Right ventricle myocardium inferior (tissue), 1 donor: ENCODE data around the gene PIK3R5. TPM values are rescaled to one million over a fixed set of nuclear protein-coding genes. Genes with fewer than 3 reads are reported as not detected.
A peak's percentile ranks its signal among the peaks of the same experiment; 100 is the strongest.

Experiments used
- ATAC-seq: fragments of 200-7000 bp; cut with Tn5 transposase; one replicate; pipeline ENCODE4 v1.9.1; 2020; ENCODE audit warnings: mild to moderate bottlenecking, moderate library complexity
- DNase-seq: peaks from one replicate; pipeline ENCODE4 v3.0.0; 2021; ENCODE audit errors: missing footprints
- intact Hi-C: fragments of 100-400 bp; cut with DNase I; formaldehyde crosslinking; loops from one replicate; pipeline ENCODE4 v1.11.0; 2022
- total RNA-seq: library from RNA; stranded (reverse); fragmentation: NEBNext Ultra II Directional; extraction: Animal tissue kit (Norgen Biotek cat#: 25700); gene quantifications from one replicate; pipeline ENCODE4 v1.2.1, GENCODE V29; 2021
- donor health status: DM: no; HTN: yes; CAD: no; lungs with severe emphysema.

The PIK3R5 gene
- total RNA-seq, 1 donor from 2014 or later, result 2.8 TPM

DNA sequence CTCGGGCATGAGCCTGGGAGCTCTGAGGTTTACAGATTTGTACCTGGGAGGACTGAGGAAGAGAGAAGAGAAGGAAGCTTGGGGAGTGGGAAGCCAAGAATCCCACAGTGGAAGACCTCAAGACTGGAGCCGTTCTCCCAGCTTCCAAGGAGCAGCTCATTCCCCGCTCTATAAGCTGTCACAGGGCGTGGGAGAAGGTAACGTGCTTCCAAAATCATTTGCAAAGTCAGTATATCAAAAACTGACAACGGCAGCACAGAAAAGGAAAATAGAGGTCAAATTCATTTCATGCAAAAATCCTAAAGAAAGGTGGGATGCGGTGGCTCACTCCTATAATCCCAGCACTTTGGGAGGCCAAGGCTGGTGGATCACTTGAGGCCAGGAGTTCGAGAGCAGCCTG, 7.8 kb downstream of the PIK3R5 start:
- intact Hi-C loops, result no loop called here
- ATAC-seq (no peak), DNase-seq (no peak)

- DNase-seq, result no peak
- ATAC-seq, result no peak
- intact Hi-C loops, result no loop called here
Observed at GRCh38 chr17:8956465-8956902, 9.0 kb downstream of the PIK3R5 start.

GRCh38 chr17:8955021-8955959, 10.2 kb downstream of the PIK3R5 start:
- no peak for DNase-seq
- ATAC-seq, result peak; percentile 67
- intact Hi-C loops, result no loop called here

GRCh38 chr17:8954339-8954738, 11.2 kb downstream of the PIK3R5 start:
- DNase-seq, result peak; percentile 89
- intact Hi-C loops, result no loop called here
- peak; percentile 81 for ATAC-seq

- intact Hi-C loops, result no loop called here
- no peak for ATAC-seq
- DNase-seq, result no peak
Observed at GRCh38 chr17:8953156-8953885, 12.2 kb downstream of the PIK3R5 start.

DNA sequence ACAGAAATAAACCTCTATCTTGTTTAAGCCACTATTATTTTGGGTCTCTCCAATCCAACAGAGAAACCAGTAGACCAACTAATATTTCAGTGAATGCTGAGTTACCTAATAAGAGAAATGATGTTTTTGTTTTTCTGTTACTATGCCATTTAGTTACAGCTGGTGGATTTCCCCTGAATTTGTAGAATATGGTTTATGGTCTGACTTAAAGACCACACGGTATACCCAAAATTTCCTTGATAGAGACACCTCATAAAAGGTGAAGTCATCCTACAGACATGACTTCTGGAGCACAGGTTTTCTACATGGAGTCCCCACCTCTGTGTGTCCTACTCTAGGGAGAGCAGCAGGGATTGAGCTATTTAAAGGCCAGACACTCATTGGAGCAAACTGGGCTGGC, 13.3 kb downstream of the PIK3R5 start:
- intact Hi-C loops, result no loop called here
- no peak for ATAC-seq
- DNase-seq, result no peak

- intact Hi-C loops, result no loop called here
- DNase-seq, result no peak
- no peak for ATAC-seq
Observed at GRCh38 chr17:8951206-8951605, 14.3 kb downstream of the PIK3R5 start.

GRCh38 chr17:8949061-8949661, 16.3 kb downstream of the PIK3R5 start:
- peak; percentile 79 for ATAC-seq
- no peak for DNase-seq
- intact Hi-C loops, result no loop called here

DNA sequence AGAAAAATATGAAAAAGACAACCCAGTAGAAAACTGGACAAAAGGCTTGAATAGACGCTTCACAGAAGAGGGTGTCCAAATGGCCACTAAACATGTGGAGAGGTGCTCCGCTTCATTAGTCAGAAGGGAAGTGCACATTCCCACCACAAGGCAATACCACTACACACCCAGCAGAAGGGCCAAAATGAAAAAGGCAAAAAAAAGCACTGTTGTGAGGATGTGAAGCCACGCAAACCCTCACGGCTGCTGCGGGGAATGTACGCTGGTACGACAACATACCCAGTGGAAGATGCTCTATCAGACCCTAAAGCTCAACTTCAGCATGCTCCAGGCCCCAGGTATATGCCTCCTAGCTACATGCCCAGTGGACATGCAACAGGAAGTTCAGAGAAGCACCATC, 17.0 kb downstream of the PIK3R5 start:
- DNase-seq, result no peak
- intact Hi-C loops, result no loop called here
- no peak for ATAC-seq

- intact Hi-C loops, result no loop called here
- ATAC-seq, result no peak
- DNase-seq, result no peak
Observed at GRCh38 chr17:8947201-8947600, 18.3 kb downstream of the PIK3R5 start.

- DNase-seq, result no peak
- ATAC-seq, result no peak
- intact Hi-C loops, result no loop called here
Observed at GRCh38 chr17:8946476-8946875, 19.0 kb downstream of the PIK3R5 start.

- intact Hi-C loops, result no loop called here
- no peak for ATAC-seq
- DNase-seq, result no peak
Observed at GRCh38 chr17:8946071-8946470, 19.4 kb downstream of the PIK3R5 start.

- ATAC-seq, result no peak
- intact Hi-C loops, result no loop called here
- no peak for DNase-seq
Observed at GRCh38 chr17:8944748-8945147, 20.8 kb downstream of the PIK3R5 start.

- DNase-seq, result no peak
- intact Hi-C loops, result no loop called here
- no peak for ATAC-seq
Observed at GRCh38 chr17:8944083-8944482, 21.4 kb downstream of the PIK3R5 start.

- intact Hi-C loops, result no loop called here
- DNase-seq, result no peak
- ATAC-seq, result no peak
Observed at GRCh38 chr17:8941980-8942622, 23.4 kb downstream of the PIK3R5 start.

GRCh38 chr17:8941520-8941919, 24.0 kb downstream of the PIK3R5 start:
- ATAC-seq (no peak), DNase-seq (no peak)
- intact Hi-C loops, result no loop called here

DNA sequence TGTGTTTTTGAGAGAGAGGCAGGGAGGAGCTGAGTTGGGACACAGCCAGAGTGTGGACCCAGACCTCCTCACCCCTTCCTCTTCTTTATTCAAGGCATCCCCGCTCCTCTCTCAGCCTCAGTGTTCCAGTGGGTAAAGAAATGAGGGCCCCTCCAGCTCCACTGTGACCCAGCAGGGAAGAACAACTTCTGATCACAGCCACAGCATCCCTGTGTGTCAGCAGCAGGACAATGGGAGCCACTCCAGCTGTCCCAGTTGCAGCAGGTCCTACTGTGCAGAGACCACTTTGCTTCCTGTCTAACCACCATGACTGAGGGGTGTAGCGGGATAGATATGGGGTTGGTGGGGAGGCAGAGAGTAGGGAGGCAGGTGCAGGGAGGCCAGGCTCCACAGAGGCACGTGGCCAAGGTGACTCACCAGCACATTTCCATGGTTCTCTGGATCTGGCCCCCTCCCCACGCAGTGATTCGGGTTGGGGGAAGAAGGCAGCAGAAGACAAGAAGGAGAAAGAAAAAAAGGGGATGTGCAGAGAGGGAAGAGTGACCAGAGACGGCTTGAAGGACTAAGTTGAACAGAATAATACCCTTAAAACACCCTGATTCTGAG, 24.5 kb downstream of the PIK3R5 start:
- intact Hi-C loops, result no loop called here
- no peak for DNase-seq
- ATAC-seq, result no peak

DNA sequence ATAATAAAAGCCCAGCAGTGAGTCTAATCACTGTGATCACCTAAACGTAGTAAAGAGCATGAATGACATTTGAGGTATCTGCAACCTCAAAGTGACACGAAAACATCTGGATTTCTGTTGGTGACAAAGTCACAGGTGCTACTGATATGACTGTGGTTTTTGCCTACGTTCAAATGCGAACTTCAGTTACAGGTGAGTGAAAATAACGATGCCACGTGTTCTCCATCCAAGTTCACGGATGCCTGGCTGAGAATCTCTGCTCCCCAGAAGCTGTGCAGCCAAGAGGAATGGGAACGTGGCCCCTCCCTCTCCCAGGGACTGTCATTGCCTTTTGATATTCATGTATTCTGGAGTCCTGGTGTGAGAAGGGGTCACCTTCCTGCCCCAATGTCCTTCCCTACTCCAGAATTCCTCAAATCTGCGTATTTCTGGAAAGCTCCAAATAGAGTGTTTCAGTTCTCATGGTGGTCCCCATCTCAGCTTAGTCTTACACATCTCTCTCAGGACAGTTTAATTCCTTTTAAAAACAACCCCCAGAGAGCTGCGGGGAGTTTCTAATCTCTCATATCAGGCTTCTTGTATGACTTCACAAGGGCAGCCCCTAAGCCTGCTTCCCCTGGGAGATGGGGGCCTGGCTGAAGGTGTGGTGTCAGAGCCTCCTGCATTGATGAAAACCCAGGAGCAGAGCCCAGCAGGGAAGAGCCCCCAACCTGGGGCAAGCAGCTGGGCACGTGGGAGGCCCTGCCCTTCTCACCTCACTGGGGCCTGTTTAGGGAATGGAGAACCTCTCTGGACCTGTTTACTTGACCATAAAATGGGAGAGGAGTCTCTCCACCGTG, 25.8 kb downstream of the PIK3R5 start:
- ATAC-seq, result no peak

More for the DNA sequence above, 25.8 kb downstream of the PIK3R5 start:
- DNase-seq, result no peak
- intact Hi-C loops, result no loop called here
